T-helper 2 cell treated with Interferon-gamma antibody and Interleukin-4, amounts not matched to agents 100 ng/mL and 5 ng/mL, for 36 hours (primary cell): Measurements from ENCODE around the gene SMARCC1. TPM values are rescaled to one million over a fixed set of nuclear protein-coding genes. Genes with fewer than 3 reads are reported as not detected.

ENCODE experiments used
- intact Hi-C: fragments of 100-400 bp; cut with micrococcal nuclease; formaldehyde crosslinking; loops from one replicate; pipeline ENCODE4 v1.15.1; 2023
- total RNA-seq: library from RNA; stranded (reverse); gene quantifications from 2 replicates; pipeline ENCODE4 v1.2.3, GENCODE V29; 2022

SMARCC1 gene
- total RNA-seq, 1 donor from 2014 or later: 116 TPM

GRCh38 chr3:47592066-47592795, 189.5 kb downstream of the SMARCC1 start:
- intact Hi-C loops: no loop called here

DNA sequence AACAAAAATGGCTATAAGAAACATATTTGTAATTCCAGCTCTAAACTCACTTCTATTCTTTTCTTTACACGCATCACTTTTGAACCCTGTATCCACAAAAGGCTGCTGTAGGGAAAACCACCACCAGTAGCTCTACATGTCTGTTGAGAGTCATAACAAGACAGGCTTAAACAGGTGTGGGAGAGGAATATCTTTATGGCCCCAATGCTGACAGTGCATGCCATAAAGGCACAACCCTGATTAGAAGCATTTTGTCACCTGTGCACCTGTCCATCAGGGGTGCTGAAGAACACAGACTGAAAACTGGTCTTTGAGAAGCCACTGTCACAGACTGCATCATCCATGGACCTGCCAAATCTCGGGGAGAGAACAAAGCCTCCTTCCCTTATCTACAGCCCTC, 191.5 kb downstream of the SMARCC1 start:
- intact Hi-C loops: no loop called here

- intact Hi-C loops: no loop called here
These were observed 193.1 kb downstream of the SMARCC1 start for GRCh38 chr3:47588587-47588986.

- intact Hi-C loops: no loop called here
These were observed 193.6 kb downstream of the SMARCC1 start for GRCh38 chr3:47588053-47588452.

DNA sequence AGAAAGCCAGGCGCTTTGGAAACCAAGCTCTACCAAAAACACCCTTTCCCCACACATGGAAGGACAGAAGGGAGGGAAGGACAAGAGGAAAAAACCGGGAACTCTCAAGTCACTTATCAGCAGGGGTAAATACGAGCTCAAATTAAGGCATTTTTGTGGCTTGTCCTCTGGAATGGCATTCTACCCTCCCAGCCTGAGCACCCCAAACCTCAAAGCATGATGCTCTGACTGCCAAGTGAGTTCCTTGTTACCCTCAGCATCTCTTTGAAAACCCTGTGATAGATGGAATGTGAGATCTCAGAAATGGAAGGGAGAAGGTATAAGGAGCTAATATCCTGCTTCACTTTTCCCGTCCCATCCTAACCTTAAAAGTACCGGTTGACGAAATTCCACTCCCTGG, 194.9 kb downstream of the SMARCC1 start:
- intact Hi-C loops: no loop called here

DNA sequence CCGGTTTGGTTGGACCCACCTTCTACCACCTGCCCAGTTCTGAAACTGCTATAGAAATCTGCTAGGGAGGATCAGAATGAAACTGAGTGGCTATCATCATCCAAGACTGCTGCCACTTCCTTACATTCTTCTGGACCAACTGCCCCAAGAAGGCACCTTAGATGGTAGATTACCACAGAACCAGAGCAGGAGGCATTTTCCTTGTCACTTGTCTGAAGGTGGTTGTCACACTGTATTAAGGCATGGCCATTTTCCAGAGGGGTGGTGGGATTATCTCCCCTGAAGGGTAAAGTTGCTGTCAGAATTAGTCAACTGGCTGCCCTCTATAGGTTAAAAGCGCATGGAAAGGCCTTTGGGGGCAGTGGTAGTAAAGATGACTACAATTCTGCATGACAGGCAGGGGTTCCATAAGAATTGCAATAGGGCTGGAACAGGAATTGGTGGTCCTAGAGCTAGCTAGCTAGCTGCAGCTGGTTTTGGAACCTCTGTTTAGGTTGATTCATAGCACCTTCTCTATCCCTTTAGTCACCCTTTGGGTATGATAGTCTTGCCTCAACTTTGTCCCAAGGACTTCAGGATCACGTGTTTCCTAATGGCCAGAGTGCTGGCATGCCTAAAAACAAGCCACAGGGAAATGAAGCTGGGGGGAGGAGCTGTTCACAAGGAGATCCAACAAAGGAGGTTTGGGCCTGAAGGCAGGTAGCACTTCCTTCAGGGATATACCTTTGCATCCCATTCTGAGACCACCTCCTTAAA, 198.2 kb downstream of the SMARCC1 start:
- intact Hi-C loops: no loop called here

DNA sequence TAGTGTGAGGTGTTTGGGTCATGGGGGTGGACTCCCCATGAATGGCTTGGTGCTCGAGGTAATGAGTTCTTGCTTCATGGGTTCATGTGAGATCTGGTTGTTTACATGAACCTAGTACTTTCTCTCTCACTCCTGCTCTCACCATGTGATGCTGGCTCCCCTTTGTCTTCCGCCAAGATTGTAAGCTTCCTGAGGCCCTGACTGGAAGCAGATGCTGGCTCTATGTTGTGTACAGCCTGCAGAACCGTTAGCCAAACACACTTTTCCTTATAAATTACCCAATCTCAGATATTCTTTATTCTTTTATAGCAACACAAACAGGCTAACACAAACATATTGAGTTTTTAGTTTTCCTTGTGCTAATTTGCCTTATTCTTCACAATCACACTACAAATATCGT, 199.9 kb downstream of the SMARCC1 start:
- intact Hi-C loops: no loop called here

GRCh38 chr3:47581422-47581821, 200.3 kb downstream of the SMARCC1 start:
- intact Hi-C loops: no loop called here

DNA sequence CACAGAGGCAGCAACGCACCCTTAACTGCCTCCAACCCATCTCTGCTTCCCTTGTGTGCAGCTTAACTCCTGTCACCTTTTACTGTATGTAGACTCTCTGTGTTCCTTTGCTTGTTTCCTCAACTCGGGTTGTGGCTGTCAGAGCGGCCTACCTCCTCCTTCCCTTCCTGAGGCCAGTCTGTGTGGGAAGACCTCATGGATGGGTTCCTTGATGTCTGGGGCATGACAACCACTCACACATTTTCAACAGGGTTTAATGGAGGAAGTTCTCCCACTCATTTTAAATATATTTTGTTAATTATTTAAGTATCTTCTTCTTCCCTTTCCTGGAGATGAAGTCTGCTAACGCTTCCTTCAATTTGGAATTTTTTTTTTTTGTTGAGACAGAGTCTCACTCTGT, 201.2 kb downstream of the SMARCC1 start:
- intact Hi-C loops: no loop called here

DNA sequence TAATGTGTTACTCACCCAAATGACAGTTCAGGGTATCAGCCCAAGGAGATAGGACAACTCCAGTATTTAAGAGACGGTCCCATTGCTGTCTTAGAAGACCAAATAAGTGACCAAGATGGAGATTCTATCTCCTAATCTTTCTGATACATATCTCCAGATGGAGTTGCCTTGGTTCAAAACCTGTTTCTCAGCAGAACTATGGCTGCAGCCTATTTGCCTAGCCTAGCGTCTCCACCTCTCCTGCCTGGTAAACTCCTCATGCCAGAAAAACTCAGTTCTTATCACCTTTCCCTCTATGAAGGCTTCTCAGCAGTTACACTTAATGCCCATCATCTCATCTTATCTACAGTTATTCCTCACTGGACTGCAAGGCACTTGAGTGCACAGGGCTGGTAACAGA, 201.8 kb downstream of the SMARCC1 start:
- intact Hi-C loops: loop anchor here (5.0 kb wide), 1 partner anchor 68 kb away; the partner anchor contains the start of gene ELP6

DNA sequence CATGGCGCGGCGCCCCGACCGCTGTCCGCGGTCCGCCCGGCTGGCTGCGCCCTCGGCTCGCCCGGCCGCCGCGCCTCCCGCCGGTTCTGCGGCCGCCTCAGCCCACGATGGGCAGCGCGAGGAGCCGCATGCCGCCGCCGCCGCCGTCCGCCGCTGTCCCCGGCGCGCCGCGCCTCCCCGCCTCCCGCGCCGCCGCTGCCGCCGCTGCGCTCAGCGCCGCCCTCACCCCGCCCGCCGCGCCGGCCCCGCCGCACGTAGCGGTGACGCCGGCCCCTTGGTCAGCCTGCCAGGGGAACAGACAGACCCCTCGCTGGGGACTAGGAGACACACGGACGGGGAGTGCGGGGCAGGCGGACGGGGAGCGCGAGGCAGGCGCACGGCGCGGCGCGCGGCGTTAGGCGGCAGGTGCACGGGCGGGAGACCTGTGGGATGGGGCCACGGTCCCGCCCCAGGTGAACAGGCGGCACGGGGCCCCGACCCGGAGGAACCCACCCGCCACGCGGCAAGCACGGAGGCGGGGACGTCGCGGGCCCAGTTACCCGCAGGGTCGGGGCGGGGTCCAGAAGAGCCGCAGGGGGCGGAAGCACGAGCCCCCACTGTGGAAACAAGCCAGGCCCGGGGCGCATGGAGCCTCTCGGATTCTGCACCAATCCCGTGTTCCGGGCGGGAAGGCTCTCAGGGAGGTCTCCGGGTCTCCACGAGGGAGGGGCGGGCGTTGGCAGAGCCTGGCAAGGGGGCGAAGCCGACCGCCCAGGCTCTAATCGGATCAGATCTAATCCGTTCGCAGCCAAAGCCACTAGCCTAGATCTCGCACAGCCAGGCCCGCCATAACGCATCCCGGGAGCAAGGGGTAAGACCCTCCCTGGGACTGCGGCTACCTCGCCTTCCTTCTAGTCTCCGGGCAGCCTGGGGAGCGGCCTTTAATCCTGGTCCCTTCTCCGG, 202.7 kb downstream of the SMARCC1 start, which contains the start of gene CSPG5:
Gene CSPG5, minus strand, starts transcription at position 175 of the 942 bp plus-strand sequence. Its CDS starts 172 bp downstream, at position 3.
- intact Hi-C loops: loop anchor here (5.0 kb wide), 1 partner anchor 67 kb away; the partner anchor contains the start of gene ELP6

- intact Hi-C loops: loop anchor here (5.0 kb wide), 1 partner anchor 66 kb away; the partner anchor contains the start of gene ELP6
These were observed 203.5 kb downstream of the SMARCC1 start for GRCh38 chr3:47578119-47578632.

DNA sequence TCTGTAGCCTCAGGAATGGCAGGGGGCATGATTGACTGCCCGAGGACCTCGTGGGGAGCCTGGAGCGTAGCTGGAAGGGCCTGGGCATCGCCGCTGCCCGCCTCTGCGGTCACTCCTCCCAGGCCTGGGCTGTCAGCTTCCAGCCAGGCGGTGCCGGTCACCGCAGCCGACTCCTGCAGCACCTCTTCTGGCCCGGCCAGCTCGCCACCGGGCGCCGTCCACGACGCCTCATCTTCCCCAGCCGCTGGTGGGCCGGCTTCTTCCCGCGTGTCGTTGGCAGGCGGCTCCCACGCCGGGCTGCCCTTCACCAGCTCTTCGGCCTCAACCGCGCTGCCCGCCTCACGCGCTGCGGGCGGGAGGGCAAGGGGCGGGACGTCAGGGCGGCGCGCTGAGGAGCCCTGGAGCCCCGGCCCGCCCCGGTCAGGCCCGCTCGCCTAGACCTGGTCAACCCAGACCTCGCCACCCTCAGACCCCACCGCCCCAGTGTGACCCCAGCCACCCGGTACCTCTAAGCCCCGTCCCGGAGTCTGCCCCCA, 204.0 kb downstream of the SMARCC1 start:
- intact Hi-C loops: loop anchor here (5.0 kb wide), 1 partner anchor 65 kb away; the partner anchor contains the start of gene ELP6

GRCh38 chr3:47573190-47574172, 208.2 kb downstream of the SMARCC1 start:
- intact Hi-C loops: no loop called here

DNA sequence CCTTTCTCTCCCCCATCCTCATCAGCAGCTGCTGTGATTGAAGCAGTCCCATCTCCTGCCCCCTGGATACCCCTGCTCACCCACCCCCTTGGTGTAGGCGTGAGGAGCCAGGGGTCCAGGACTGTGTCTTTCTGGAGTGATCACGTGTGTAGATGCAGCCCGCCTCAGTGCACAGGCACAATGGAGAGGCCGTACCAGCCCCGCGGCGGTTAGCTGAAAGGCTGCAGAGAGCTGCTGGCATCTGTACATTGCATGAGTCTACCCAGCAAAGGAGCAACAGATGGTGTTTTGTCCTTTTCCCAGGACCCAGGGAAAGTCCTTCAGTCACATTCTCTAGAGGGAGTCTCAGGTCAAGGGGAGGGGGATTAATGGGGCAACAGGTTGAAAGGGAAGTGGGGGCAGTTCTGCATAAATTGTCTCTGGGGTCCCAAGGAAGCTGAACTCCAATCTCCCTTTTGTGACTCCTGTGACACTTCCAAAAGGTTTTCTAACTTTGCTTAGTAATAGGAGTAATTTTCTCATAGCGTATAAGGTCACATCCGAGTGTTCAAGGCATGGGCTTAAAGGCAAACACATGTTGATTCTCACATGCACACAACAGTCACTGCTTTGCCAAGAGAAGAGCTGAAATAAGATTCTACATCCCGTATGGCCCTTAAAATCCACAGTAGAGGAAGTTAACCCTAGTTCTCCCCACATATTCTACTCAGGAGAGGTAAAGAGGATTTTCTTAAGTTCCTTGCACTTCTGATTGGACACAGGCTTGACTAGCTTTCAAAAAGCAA, 210.1 kb downstream of the SMARCC1 start:
- intact Hi-C loops: no loop called here

- intact Hi-C loops: no loop called here
These were observed 212.8 kb downstream of the SMARCC1 start for GRCh38 chr3:47568901-47569300.

- intact Hi-C loops: no loop called here
These were observed 214.5 kb downstream of the SMARCC1 start for GRCh38 chr3:47567149-47567548.

GRCh38 chr3:47566667-47567066, 215.0 kb downstream of the SMARCC1 start:
- intact Hi-C loops: no loop called here
